GM12801 (cell line): ENCODE measurements around the gene ARHGEF28.

Experiments used
- TF ChIP-seq, protein P1 (sequence below): IDR thresholded peaks from one replicate; pipeline ENCODE4 v1.5.1; 2011; ENCODE audit warnings: control low read depth; ENCODE audit not compliant: insufficient read length; ENCODE audit errors: extremely low read depth

Gene ARHGEF28

GRCh38 chr5:73812457-73812856 lies 186.5 kb downstream of the ARHGEF28 start:
- TF ChIP-seq, protein P1, sequence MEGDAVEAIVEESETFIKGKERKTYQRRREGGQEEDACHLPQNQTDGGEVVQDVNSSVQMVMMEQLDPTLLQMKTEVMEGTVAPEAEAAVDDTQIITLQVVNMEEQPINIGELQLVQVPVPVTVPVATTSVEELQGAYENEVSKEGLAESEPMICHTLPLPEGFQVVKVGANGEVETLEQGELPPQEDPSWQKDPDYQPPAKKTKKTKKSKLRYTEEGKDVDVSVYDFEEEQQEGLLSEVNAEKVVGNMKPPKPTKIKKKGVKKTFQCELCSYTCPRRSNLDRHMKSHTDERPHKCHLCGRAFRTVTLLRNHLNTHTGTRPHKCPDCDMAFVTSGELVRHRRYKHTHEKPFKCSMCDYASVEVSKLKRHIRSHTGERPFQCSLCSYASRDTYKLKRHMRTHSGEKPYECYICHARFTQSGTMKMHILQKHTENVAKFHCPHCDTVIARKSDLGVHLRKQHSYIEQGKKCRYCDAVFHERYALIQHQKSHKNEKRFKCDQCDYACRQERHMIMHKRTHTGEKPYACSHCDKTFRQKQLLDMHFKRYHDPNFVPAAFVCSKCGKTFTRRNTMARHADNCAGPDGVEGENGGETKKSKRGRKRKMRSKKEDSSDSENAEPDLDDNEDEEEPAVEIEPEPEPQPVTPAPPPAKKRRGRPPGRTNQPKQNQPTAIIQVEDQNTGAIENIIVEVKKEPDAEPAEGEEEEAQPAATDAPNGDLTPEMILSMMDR, result no peak

DNA sequence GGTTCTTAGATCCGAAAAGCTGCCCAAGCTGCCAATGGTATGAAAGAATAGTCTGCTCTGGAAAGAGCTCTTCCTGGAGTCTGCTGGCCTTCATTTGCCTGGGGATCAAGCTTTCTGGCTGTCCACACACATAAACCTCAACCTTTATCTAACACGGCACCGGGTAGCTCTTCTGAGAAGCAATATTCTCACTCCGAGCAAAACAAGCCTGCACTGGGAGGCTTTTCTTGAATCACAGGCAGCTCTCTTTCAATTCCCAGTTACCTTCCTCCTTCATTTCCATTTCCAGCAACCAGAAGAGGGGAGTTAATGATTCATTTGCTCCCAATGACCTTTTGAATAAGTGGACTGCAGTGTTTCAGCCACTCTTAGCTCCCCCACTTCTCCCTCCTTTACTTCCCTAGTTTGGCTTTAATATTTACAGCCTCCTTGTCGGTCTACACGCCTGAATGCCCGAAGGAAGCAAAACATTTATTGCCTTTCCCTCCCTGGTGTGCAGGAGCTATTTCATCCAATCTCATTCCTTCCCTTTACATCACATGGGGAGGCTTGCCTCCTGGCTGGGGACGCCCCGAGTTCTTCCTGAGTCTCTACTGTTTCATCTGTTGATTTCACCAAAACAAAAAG lies 187.1 kb downstream of the ARHGEF28 start:
- TF ChIP-seq, protein P1, result no peak

GRCh38 chr5:73814233-73814846 lies 188.3 kb downstream of the ARHGEF28 start:
- TF ChIP-seq, protein P1, result no peak

GRCh38 chr5:73815631-73816030 lies 189.6 kb downstream of the ARHGEF28 start:
- TF ChIP-seq, protein P1, result no peak

DNA sequence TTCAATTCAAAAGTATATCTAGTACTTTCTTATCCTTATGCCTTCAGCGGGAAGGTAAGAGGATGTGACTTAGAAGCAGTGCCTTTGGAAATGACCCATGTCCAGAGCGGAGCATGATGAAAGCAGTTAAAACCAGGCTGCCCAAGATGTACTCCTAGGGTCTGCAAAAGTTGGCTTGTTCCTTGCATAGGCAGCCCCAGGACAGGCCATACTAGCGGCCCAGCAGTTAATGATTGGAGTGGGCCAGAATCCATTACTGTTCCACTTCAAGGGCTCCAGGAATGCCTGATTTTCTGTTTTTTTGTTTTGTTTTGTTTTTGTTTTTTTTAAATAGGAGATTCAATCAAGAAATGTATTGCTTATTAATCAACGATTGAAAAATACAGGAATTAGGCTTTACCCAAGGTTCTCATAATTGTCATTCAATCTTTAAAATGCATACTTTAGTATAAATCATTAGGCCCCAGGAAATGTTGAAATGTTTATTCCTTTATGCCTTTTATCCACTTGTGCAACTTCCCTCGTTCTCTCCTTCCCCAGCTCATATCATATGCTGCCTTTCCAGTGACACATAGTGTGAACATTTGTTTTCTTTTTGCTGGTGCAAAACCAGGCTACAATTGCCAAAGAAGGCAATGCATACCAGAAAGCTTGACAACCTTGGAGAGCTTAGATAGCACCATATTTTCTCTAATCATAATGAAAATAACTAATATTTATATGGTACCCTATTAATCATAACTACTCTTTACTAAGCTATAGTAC lies 190.8 kb downstream of the ARHGEF28 start:
- TF ChIP-seq, protein P1, result no peak

GRCh38 chr5:73818357-73818756 lies 192.4 kb downstream of the ARHGEF28 start:
- TF ChIP-seq, protein P1, result no peak

DNA sequence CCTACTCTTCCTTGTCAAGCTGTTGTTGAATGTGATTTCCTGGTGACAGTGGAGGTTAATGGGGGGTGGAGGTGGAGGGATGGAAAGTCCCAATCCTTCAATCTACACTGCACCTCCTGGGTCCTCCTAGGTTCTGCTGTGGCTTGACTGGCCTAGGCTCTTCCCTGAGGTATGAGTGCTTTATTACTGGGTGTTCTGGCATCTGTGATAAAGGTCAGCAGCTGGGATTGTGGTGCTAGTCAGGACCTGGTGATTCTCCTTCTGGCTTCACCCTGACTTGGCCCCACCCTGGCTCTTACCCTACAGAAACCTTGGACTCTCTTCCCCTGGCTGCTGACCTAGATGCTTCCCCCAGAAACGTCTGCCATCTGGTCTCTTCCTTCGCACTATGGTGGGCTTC lies 194.3 kb downstream of the ARHGEF28 start:
- TF ChIP-seq, protein P1, result no peak
